Naive thymus-derived CD8-positive, alpha-beta T cell (primary cell): Measurements from ENCODE around the gene VAT1L. TPM values are rescaled to one million over a fixed set of nuclear protein-coding genes. Genes with fewer than 3 reads are reported as not detected.

Source experiments
- ATAC-seq, 2 donors: fragments of 150-1000 bp; cut with Tn5 transposase in 1 of 2; sonication (Bioruptor Pico), chemical (Tn5 transposase) in 1 of 2; 1 replicate in 1 of 2; 2 replicates in 1 of 2; pipeline ENCODE4 v1.10.0; 2021; ENCODE audit warnings: mild to moderate bottlenecking in 2 of 2, moderate library complexity in 2 of 2
- POLR2A ChIA-PET: fragments of 350-600 bp; sonication (Branson Sonifier 250); formaldehyde crosslinking; loops from one replicate; lab custom pipeline; 2021; ENCODE audit warnings: antibody characterized with exemption; lab: Charles Lee
- DNase-seq, 10 donors: peaks; one replicate each; pipeline versions ENCODE4 v3.0.0 to v3.0.0-alpha.2; 2020 to 2022
- H3K27ac Mint-ChIP-seq, 10 donors: one replicate each; pipeline ENCODE4 v1.8.0; 2020 to 2022; ENCODE audit warnings: mild to moderate bottlenecking in 10 of 10, mixed read lengths in 10 of 10, moderate library complexity in 4 of 10, inconsistent platforms in 1 of 10
- H3K27me3 Mint-ChIP-seq, 5 donors: one replicate each; pipeline ENCODE4 v1.8.0; 2021 to 2022; ENCODE audit warnings: mixed read lengths in 5 of 5
- H3K36me3 Mint-ChIP-seq, 3 donors: one replicate each; pipeline ENCODE4 v1.8.0; 2020 to 2022; ENCODE audit warnings: mixed read lengths in 3 of 3, mild to moderate bottlenecking in 2 of 3, inconsistent platforms in 1 of 3
- H3K4me1 Mint-ChIP-seq, 4 donors: one replicate each; pipeline ENCODE4 v1.8.0; 2021 to 2022; ENCODE audit warnings: mixed read lengths in 4 of 4
- H3K4me3 Mint-ChIP-seq, 10 donors: one replicate each; pipeline ENCODE4 v1.8.0; 2020 to 2022; ENCODE audit warnings: mild to moderate bottlenecking in 10 of 10, mixed read lengths in 10 of 10, moderate library complexity in 6 of 10, inconsistent platforms in 1 of 10
- H3K9me3 Mint-ChIP-seq, 9 donors: one replicate each; pipeline ENCODE4 v1.8.0; 2020 to 2022; ENCODE audit warnings: mixed read lengths in 9 of 9, mild to moderate bottlenecking in 3 of 9, inconsistent platforms in 1 of 9, moderate library complexity in 1 of 9
- polyA plus RNA-seq, 3 donors: library from polyadenylated mRNA; unstranded; fragments of 300-500 nt; fragmentation: Illumina TruSeq; gene quantifications; one replicate each; pipeline ENCODE4 v1.2.3, GENCODE V29; 2021
- total RNA-seq, 8 experiments: library from RNA in 2 of 8; stranded (reverse) in 2 of 8; gene quantifications; one replicate each; pipeline ENCODE4 v1.2.3 and lab custom pipeline; 2021 to 2026

VAT1L gene
- total and polyA plus RNA-seq, 5 experiments from 2014 or later = not detected

DNA sequence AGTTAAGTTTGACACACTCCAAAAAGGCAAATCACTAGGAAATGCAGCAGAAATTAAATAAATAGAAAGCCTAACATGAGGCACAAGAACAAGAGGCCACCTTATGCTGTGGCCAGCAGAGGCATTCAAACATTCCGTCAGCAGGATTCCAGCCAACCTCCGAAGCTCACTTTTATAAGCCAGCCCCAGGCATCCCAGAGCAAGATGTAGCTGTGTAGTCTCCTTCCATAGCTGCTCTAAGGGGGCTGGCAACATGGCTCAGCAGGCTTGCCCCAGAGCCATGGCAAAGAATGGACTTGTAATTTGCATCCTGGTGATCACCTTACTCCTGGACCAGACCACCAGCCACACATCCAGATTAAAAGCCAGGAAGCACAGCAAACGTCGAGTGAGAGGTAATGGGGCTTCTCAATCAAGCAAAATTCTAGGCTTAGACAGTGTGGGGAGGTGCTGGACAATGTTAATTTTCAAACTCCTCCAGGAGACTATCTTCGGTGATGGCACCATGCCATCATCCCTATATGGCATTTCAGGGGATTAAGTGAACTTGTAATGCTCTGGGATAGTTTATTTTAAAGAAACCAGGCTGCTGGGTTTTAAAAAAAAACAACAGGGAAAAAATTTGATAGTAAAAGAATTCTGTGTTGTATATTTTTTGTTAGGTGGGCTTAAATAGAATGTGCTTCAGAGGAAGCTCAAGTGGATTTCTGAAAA lies 234.1 kb downstream of the VAT1L start, which contains the start of gene CLEC3A:
CLEC3A (plus strand) TSS at position 202 of the 714 bp plus-strand sequence; CDS start at position 281, 79 bp downstream.
- Mint-ChIP-seq H3K9me3 (peaks cover 0 to 5% (median 0%) of the 10 kb centered on the region in 9 donors), H3K4me3 (no peak within 1 kb of the TSS), H3K27ac (no peak within 1 kb of the TSS), H3K36me3 (no peaks in the 10 kb centered on the region), H3K4me1 (peaks cover 0 to 2% (median 0%) of the 10 kb centered on the region in 4 donors), H3K27me3 (peaks cover 5 to 30% (median 11%) of the 10 kb centered on the region in 5 donors)
- POLR2A ChIA-PET = no interaction called here
- ATAC-seq (no peak), DNase-seq (no peak)

DNA sequence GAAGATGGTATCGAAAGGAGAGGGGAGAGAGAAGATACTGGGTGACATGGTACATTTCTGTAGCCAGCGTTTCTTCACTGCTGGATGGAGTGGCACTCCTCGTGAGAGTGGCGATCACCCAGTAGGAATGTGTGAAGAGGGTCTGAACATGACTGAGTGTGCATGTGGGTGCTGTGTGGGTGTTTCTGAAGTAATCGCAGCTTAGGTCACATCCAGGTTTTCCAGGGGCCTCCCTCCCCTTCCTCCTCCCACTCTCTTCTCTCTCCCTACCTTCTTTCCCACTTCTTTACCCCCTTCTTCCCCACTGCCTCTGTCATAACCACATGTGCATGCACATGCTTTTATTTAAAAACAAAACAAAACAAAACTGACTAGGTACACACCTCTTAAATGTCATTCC lies 235.8 kb downstream of the VAT1L start:
- Mint-ChIP-seq H3K4me1 (peaks cover 0 to 2% (median 0%) of the 10 kb centered on the region in 4 donors), H3K4me3 (no peak overlapping the region), H3K27me3 (peaks cover 7 to 25% (median 11%) of the 10 kb centered on the region in 5 donors), H3K36me3 (no peaks in the 10 kb centered on the region), H3K9me3 (peaks cover 0 to 2% (median 0%) of the 10 kb centered on the region in 9 donors), H3K27ac (no peak overlapping the region)
- POLR2A ChIA-PET = no interaction called here
- ATAC-seq (no peak), DNase-seq (no peak)

DNA sequence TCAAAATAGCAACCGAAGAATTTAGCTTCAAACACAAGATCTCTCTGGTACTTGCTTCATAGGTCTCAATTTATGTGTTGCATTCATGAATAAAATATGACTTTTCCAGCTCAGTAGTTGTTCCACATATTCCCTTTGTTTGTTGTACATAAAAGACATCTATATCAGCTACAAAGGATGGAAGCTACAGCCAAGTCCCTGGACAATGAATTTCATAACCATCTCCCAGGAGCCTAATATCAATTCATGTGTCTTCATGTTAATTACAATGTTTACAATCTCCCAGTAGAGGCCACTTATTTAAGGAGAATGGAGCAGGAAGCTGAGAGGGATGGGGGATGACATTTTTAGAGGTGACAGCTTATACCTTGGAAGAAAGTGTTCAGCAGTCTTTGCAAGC lies 237.3 kb downstream of the VAT1L start:
- DNase-seq (no peak), ATAC-seq (no peak)
- Mint-ChIP-seq H3K4me3 (no peak overlapping the region), H3K27me3 (peaks cover 5 to 22% (median 11%) of the 10 kb centered on the region in 5 donors), H3K27ac (no peak overlapping the region), H3K4me1 (peaks cover 0 to 2% (median 0%) of the 10 kb centered on the region in 4 donors), H3K9me3 (no peaks in the 10 kb centered on the region), H3K36me3 (no peaks in the 10 kb centered on the region)
- POLR2A ChIA-PET = no interaction called here

DNA sequence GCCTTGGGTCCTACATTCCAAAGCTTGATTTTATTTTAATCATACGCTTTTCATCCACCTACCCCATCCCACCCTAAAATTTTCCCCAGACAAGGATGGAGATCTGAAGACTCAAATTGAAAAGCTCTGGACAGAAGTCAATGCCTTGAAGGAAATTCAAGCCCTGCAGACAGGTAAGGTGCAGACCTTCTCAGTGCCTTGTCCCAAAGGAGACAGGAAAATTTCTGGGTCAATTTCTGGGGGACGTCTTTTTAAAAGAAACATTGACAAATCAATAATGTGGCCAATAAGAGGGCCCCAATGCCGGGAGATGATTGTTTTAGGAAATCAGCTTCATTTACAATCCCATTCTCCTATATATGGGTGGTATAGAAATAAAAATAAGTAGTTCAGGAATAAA lies 239.7 kb downstream of the VAT1L start:
- Mint-ChIP-seq H3K27ac (no peak overlapping the region), H3K4me1 (peaks cover 0 to 2% (median under 1%) of the 10 kb centered on the region in 4 donors), H3K27me3 (peaks cover 5 to 20% (median 11%) of the 10 kb centered on the region in 5 donors), H3K36me3 (no peaks in the 10 kb centered on the region), H3K4me3 (no peak overlapping the region), H3K9me3 (no peaks in the 10 kb centered on the region)
- POLR2A ChIA-PET = no interaction called here
- ATAC-seq (no peak), DNase-seq (no peak)

Other genes starting within 250 kb of the VAT1L start
- gene NUDT7, start 66.0 kb upstream of the VAT1L start, total RNA-seq = 1 to 10 TPM; 5.5 to 7.1 TPM
- 10 to 100 TPM; 11.6 to 18.5 (median 16.1) TPM for gene NUDT7, start 66.0 kb upstream of the VAT1L start, polyA plus RNA-seq
- not detected for gene CLEC3A, start 234.0 kb downstream of the VAT1L start, total RNA-seq
- not detected for gene CLEC3A, start 234.0 kb downstream of the VAT1L start, polyA plus RNA-seq